Measurements from ENCODE around the gene RETREG2.
A peak's percentile ranks its signal among the peaks of the same experiment; 100 is the strongest.

RETREG2 gene

GRCh38 chr2:219163156-219163555 is 14.9 kb upstream of the RETREG2 start:
- Mint-ChIP-seq H3K27me3 (ENCODE audit: low read depth) (peaks cover 11% of the 10 kb centered on the region), H3K4me3 (peak overlapping the region in 1 of 3 experiments; percentile 10), H3K9me3 (no peaks in the 10 kb centered on the region), H3K36me3 (ENCODE audit: low read depth) (no peaks in the 10 kb centered on the region), H3K4me1 (peaks cover 17% of the 10 kb centered on the region), H3K27ac (no peak overlapping the region)
- no peak for TF ChIP-seq CTCF (IDR thresholded peaks at IDR 0.05; ENCODE audit: unreplicated experiment in 3 of 3)

GRCh38 chr2:219165058-219165911 is 12.8 kb upstream of the RETREG2 start:
- peaks cover 11% of the 10 kb centered on the region for H3K27me3 Mint-ChIP-seq (ENCODE audit: low read depth)
- H3K36me3 Mint-ChIP-seq (ENCODE audit: low read depth) = no peaks in the 10 kb centered on the region
- no peak overlapping the region for H3K4me3 Mint-ChIP-seq
- no peak overlapping the region for H3K27ac Mint-ChIP-seq
- no peaks in the 10 kb centered on the region for H3K9me3 Mint-ChIP-seq
- H3K4me1 Mint-ChIP-seq = peaks cover 9% of the 10 kb centered on the region
- TF ChIP-seq CTCF (IDR thresholded peaks at IDR 0.05; ENCODE audit: unreplicated experiment in 3 of 3) = no peak

- Mint-ChIP-seq H3K27ac (no peak overlapping the region), H3K36me3 (ENCODE audit: low read depth) (peaks cover 14% of the 10 kb centered on the region), H3K4me1 (peaks cover 6% of the 10 kb centered on the region), H3K4me3 (no peak overlapping the region), H3K9me3 (no peaks in the 10 kb centered on the region), H3K27me3 (ENCODE audit: low read depth) (peaks cover 11% of the 10 kb centered on the region)
- no peak for TF ChIP-seq CTCF (IDR thresholded peaks at IDR 0.05; ENCODE audit: unreplicated experiment in 3 of 3)
Observed at GRCh38 chr2:219167997-219168396, 10.1 kb upstream of the RETREG2 start.

- peaks cover 7% of the 10 kb centered on the region for H3K27me3 Mint-ChIP-seq (ENCODE audit: low read depth)
- no peak overlapping the region for H3K4me3 Mint-ChIP-seq
- peaks cover 14% of the 10 kb centered on the region for H3K36me3 Mint-ChIP-seq (ENCODE audit: low read depth)
Observed at GRCh38 chr2:219168526-219168925, 9.5 kb upstream of the RETREG2 start.

GRCh38 chr2:219168932-219169331 is 9.1 kb upstream of the RETREG2 start:
- Mint-ChIP-seq H3K9me3 (no peaks in the 10 kb centered on the region), H3K36me3 (ENCODE audit: low read depth) (peaks cover 16% of the 10 kb centered on the region), H3K4me1 (peaks cover 6% of the 10 kb centered on the region), H3K27ac (no peak overlapping the region), H3K4me3 (no peak overlapping the region), H3K27me3 (ENCODE audit: low read depth) (peaks cover 4% of the 10 kb centered on the region)
- TF ChIP-seq CTCF (IDR thresholded peaks at IDR 0.05; ENCODE audit: unreplicated experiment in 3 of 3) = no peak

More at GRCh38 chr2:219168526-219168925, 9.5 kb upstream of the RETREG2 start:
- no peaks in the 10 kb centered on the region for H3K9me3 Mint-ChIP-seq
- peaks cover 6% of the 10 kb centered on the region for H3K4me1 Mint-ChIP-seq
- no peak for TF ChIP-seq CTCF (IDR thresholded peaks at IDR 0.05; ENCODE audit: unreplicated experiment in 3 of 3)
- no peak overlapping the region for H3K27ac Mint-ChIP-seq

Measured in nephron (organoid).